ENCODE results near the gene NAV2.

NAV2 gene

GRCh38 chr11:20110908-20111669 is 398.5 kb downstream of the NAV2 start:
- H3F3A ChIP-seq (ENCODE audit: insufficient read depth, low read length): no peaks in the 10 kb centered on the region
- H3K9me3 ChIP-seq (replicated peaks; ENCODE audit: insufficient read depth, low read length): no peaks in the 10 kb centered on the region
- TF ChIP-seq EZH2 (optimal IDR thresholded peaks at IDR 0.05; ENCODE audit: low read depth, low read length) (no peak), CTCF (IDR thresholded peaks at IDR 0.05; ENCODE audit: low read length) (peak; percentile 96)
- H3K4me2 ChIP-seq (ENCODE audit: low read depth, low read length): no peak overlapping the region
- DNase-seq: peak; percentile 77
- no peaks in the 10 kb centered on the region for H3K79me2 ChIP-seq (ENCODE audit: low read length)
- no peaks in the 10 kb centered on the region for H3K9me2 ChIP-seq (replicated peaks; ENCODE audit: insufficient read depth, low read length)
- no peaks in the 10 kb centered on the region for H4K20me1 ChIP-seq (ENCODE audit: insufficient read depth, low read length)
- H3K4me3 ChIP-seq (ENCODE audit: low read length): no peak overlapping the region
- no peak overlapping the region for H3K9ac ChIP-seq (ENCODE audit: low read length)
- no peaks in the 10 kb centered on the region for H3K36me3 ChIP-seq (replicated peaks; ENCODE audit: insufficient read depth, low read length)
- no peaks in the 10 kb centered on the region for H3K27me3 ChIP-seq (replicated peaks; ENCODE audit: insufficient read depth, low read length)
- no peak overlapping the region for H2AFZ ChIP-seq (ENCODE audit: low read length)
- no peaks in the 10 kb centered on the region for H3K4me1 ChIP-seq (ENCODE audit: low read length)
- H3K27ac ChIP-seq (ENCODE audit: low read length): no peak overlapping the region

DNA sequence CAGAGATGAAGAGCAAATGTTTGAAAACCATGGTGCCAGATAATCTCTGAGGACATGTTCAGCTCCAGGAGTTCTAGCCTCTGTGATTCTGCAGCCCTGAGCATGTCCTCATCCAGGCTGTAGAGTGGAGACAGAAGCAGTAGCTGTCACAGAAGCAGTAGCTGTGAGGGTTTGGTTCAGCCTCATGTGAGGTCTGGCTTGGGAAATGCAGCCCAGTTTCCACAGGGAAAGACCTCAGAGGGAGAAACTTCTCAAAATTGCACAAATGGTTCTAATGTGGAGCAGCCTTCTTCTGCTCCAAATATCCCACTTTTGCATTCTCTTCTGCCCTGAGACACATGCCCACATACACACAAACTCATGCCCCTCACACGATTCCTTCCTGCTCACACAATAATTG is 399.2 kb downstream of the NAV2 start:
- Histone ChIP-seq H3K4me2 (ENCODE audit: low read depth, low read length) (no peak overlapping the region), H3K4me3 (ENCODE audit: low read length) (no peak overlapping the region), H3K9me3 (replicated peaks; ENCODE audit: insufficient read depth, low read length) (no peaks in the 10 kb centered on the region), H3K9me2 (replicated peaks; ENCODE audit: insufficient read depth, low read length) (no peaks in the 10 kb centered on the region), H3K79me2 (ENCODE audit: low read length) (no peaks in the 10 kb centered on the region), H4K20me1 (ENCODE audit: insufficient read depth, low read length) (no peaks in the 10 kb centered on the region), H3K9ac (ENCODE audit: low read length) (no peak overlapping the region), H3K27me3 (replicated peaks; ENCODE audit: insufficient read depth, low read length) (no peaks in the 10 kb centered on the region), H3K27ac (ENCODE audit: low read length) (no peak overlapping the region), H3K4me1 (ENCODE audit: low read length) (no peaks in the 10 kb centered on the region), H2AFZ (ENCODE audit: low read length) (no peak overlapping the region), H3F3A (ENCODE audit: insufficient read depth, low read length) (no peaks in the 10 kb centered on the region), H3K36me3 (replicated peaks; ENCODE audit: insufficient read depth, low read length) (no peaks in the 10 kb centered on the region)
- no peak for DNase-seq
- TF ChIP-seq EZH2phosphoT487 (IDR thresholded peaks at IDR 0.05; ENCODE audit: low read length) (no peak), CTCF (IDR thresholded peaks at IDR 0.05; ENCODE audit: low read length) (no peak), EZH2 (optimal IDR thresholded peaks at IDR 0.05; ENCODE audit: low read depth, low read length) (no peak)

DNA sequence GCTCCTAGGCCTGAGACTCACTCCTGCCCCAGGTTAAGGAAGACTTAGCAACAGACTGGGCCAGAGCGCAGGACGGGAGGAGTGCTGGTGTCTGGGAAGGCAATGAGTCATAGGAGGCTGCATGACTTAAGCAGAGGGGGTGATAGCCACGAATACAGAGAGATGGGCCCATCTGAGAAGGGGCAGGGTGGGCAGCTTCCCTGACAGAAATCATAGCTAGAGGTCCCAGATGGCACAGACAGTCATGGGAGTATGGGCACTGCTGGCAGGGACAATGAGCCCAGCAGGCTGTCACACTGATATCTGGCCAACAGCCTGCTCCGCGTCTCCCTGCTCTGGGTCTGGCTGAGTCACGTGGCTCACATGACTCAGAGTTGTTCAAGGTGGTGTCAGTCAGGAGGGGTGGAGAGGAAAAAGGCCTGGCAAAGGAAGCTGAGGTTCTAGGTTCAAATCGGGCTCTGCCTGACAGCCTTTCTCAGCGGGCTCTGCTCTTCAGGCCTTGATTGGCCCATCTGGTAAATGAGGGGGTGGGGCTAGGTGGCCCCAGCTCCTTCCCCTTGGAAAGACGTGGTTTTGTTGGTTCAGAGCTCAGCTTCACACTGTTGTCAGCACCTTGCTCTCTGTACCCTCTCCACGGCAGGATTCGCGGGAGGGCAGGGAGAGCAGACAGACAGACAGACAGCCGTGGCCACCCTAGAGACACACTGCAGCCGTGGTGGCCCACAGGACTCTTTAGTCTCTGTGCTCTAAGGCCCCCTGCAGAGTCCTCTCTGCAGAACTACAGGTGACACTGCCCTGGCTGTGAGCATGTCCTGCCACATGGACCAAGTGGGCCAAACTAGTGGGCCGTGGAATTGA is 399.9 kb downstream of the NAV2 start:
- no peak overlapping the region for H3K4me2 ChIP-seq (ENCODE audit: low read depth, low read length)
- H3K27me3 ChIP-seq (replicated peaks; ENCODE audit: insufficient read depth, low read length): no peaks in the 10 kb centered on the region
- no peak for DNase-seq
- H3K9me3 ChIP-seq (replicated peaks; ENCODE audit: insufficient read depth, low read length): no peaks in the 10 kb centered on the region
- no peaks in the 10 kb centered on the region for H3K36me3 ChIP-seq (replicated peaks; ENCODE audit: insufficient read depth, low read length)
- H3K9me2 ChIP-seq (replicated peaks; ENCODE audit: insufficient read depth, low read length): no peaks in the 10 kb centered on the region
- TF ChIP-seq CTCF (IDR thresholded peaks at IDR 0.05; ENCODE audit: low read length) (no peak), EZH2 (optimal IDR thresholded peaks at IDR 0.05; ENCODE audit: low read depth, low read length) (no peak), EZH2phosphoT487 (IDR thresholded peaks at IDR 0.05; ENCODE audit: low read length) (no peak)
- H3K27ac ChIP-seq (ENCODE audit: low read length): no peak overlapping the region
- no peaks in the 10 kb centered on the region for H3F3A ChIP-seq (ENCODE audit: insufficient read depth, low read length)
- no peaks in the 10 kb centered on the region for H3K79me2 ChIP-seq (ENCODE audit: low read length)
- H4K20me1 ChIP-seq (ENCODE audit: insufficient read depth, low read length): no peaks in the 10 kb centered on the region
- H3K4me1 ChIP-seq (ENCODE audit: low read length): no peaks in the 10 kb centered on the region
- no peak overlapping the region for H2AFZ ChIP-seq (ENCODE audit: low read length)
- no peak overlapping the region for H3K9ac ChIP-seq (ENCODE audit: low read length)
- H3K4me3 ChIP-seq (ENCODE audit: low read length): no peak overlapping the region
